ENCODE results near the gene FBXL17. TPM values are rescaled to one million over a fixed set of nuclear protein-coding genes. Genes with fewer than 3 reads are reported as not detected.

Gene FBXL17
- total RNA-seq, 1 experiment from 2014 or later, result 11.6 TPM

GRCh38 chr5:107954254-107954653 is 427.6 kb downstream of the FBXL17 start:
- H3K27me3 ChIP-seq (replicated peaks; ENCODE audit: control insufficient read depth, insufficient read depth, low read length), result no peaks in the 10 kb centered on the region
- ChIA-PET CTCF (no interaction called here), POLR2A (no interaction called here)
- Mint-ChIP-seq H3K9me3 (ENCODE audit: unreplicated experiment) (no peaks in the 10 kb centered on the region), H3K27ac (ENCODE audit: unreplicated experiment) (no peak overlapping the region), H3K36me3 (ENCODE audit: insufficient read depth, unreplicated experiment) (no peaks in the 10 kb centered on the region), H3K4me3 (ENCODE audit: unreplicated experiment) (no peak overlapping the region), H3K4me1 (ENCODE audit: low read depth, unreplicated experiment) (peaks cover 7% of the 10 kb centered on the region), H3K27me3 (ENCODE audit: insufficient read depth, unreplicated experiment) (no peaks in the 10 kb centered on the region)
- no TSS peak for BruUV-seq (replicated peaks)
- H3K4me1 ChIP-seq, result peaks cover 4% of the 10 kb centered on the region
- no peak overlapping the region for H3K4me3 ChIP-seq (ENCODE audit: low read depth, low read length)
- intact Hi-C loops (cut with micrococcal nuclease; ENCODE audit: unreplicated experiment), result no loop called here
- no peak for DNase-seq
- no peaks in the 10 kb centered on the region for H3K36me3 ChIP-seq (ENCODE audit: control insufficient read depth, insufficient read depth, low read length)
- no peak for TF ChIP-seq CTCF (IDR thresholded peaks at IDR 0.05; ENCODE audit: insufficient read depth in 1 of 2, low read depth in 1 of 2, low read length in 1 of 2, severe bottlenecking in 1 of 2, unreplicated experiment in 1 of 2)
- H3K9me3 ChIP-seq, result no peaks in the 10 kb centered on the region

GRCh38 chr5:107952450-107952849 is 429.4 kb downstream of the FBXL17 start:
- no peaks in the 10 kb centered on the region for H3K36me3 Mint-ChIP-seq (ENCODE audit: insufficient read depth, unreplicated experiment)
- intact Hi-C loops (cut with micrococcal nuclease; ENCODE audit: unreplicated experiment), result no loop called here
- H3K27me3 ChIP-seq (replicated peaks; ENCODE audit: control insufficient read depth, insufficient read depth, low read length), result no peaks in the 10 kb centered on the region
- DNase-seq, result no peak
- no peak overlapping the region for H3K4me3 ChIP-seq (ENCODE audit: low read depth, low read length)
- H3K27ac Mint-ChIP-seq (ENCODE audit: unreplicated experiment), result no peak overlapping the region
- H3K4me3 Mint-ChIP-seq (ENCODE audit: unreplicated experiment), result no peak overlapping the region
- H3K36me3 ChIP-seq (ENCODE audit: control insufficient read depth, insufficient read depth, low read length), result no peaks in the 10 kb centered on the region
- CTCF ChIA-PET, result no interaction called here
- H3K4me1 ChIP-seq, result peaks cover 16% of the 10 kb centered on the region
- no peaks in the 10 kb centered on the region for H3K9me3 Mint-ChIP-seq (ENCODE audit: unreplicated experiment)
- no peaks in the 10 kb centered on the region for H3K9me3 ChIP-seq
- peaks cover 25% of the 10 kb centered on the region for H3K4me1 Mint-ChIP-seq (ENCODE audit: low read depth, unreplicated experiment)
- BruUV-seq (replicated peaks), result no TSS peak
- H3K27me3 Mint-ChIP-seq (ENCODE audit: insufficient read depth, unreplicated experiment), result no peaks in the 10 kb centered on the region
- no peak for TF ChIP-seq CTCF (IDR thresholded peaks at IDR 0.05; ENCODE audit: insufficient read depth in 1 of 2, low read depth in 1 of 2, low read length in 1 of 2, severe bottlenecking in 1 of 2, unreplicated experiment in 1 of 2)
- POLR2A ChIA-PET, result no interaction called here

GRCh38 chr5:107951309-107951708 is 430.6 kb downstream of the FBXL17 start:
- H3K36me3 ChIP-seq (ENCODE audit: control insufficient read depth, insufficient read depth, low read length), result no peaks in the 10 kb centered on the region
- CTCF ChIA-PET, result no interaction called here
- Mint-ChIP-seq H3K9me3 (ENCODE audit: unreplicated experiment) (no peaks in the 10 kb centered on the region), H3K4me1 (ENCODE audit: low read depth, unreplicated experiment) (peaks cover 26% of the 10 kb centered on the region), H3K4me3 (ENCODE audit: unreplicated experiment) (no peak overlapping the region), H3K27me3 (ENCODE audit: insufficient read depth, unreplicated experiment) (no peaks in the 10 kb centered on the region), H3K36me3 (ENCODE audit: insufficient read depth, unreplicated experiment) (no peaks in the 10 kb centered on the region), H3K27ac (ENCODE audit: unreplicated experiment) (no peak overlapping the region)
- H3K9me3 ChIP-seq, result no peaks in the 10 kb centered on the region
- peaks cover 16% of the 10 kb centered on the region for H3K4me1 ChIP-seq
- POLR2A ChIA-PET, result no interaction called here
- DNase-seq, result no peak
- no peaks in the 10 kb centered on the region for H3K27me3 ChIP-seq (replicated peaks; ENCODE audit: control insufficient read depth, insufficient read depth, low read length)
- H3K4me3 ChIP-seq (ENCODE audit: low read depth, low read length), result no peak overlapping the region
- intact Hi-C loops (cut with micrococcal nuclease; ENCODE audit: unreplicated experiment), result no loop called here
- no TSS peak for BruUV-seq (replicated peaks)
- no peak for TF ChIP-seq CTCF (IDR thresholded peaks at IDR 0.05; ENCODE audit: insufficient read depth in 1 of 2, low read depth in 1 of 2, low read length in 1 of 2, severe bottlenecking in 1 of 2, unreplicated experiment in 1 of 2)

All from Caco-2 (cell line).